Vagina (tissue), 2 donors: ENCODE data around the gene ERF.

Experiments used
- CTCF ChIP-seq, 3 experiments: fragments of 450-650 bp in 2 of 3; fragments of 200-600 bp in 1 of 3; sonication (generic) in 1 of 3; IDR thresholded peaks; one replicate each; pipeline ENCODE4 v1.5.1; 2017 to 2019; ENCODE audit warnings: antibody characterized with exemption in 3 of 3, mild to moderate bottlenecking in 2 of 3, moderate library complexity in 2 of 3
- POLR2A ChIP-seq, 2 donors: fragments of 450-650 bp; IDR thresholded peaks; one replicate each; pipeline ENCODE4 v1.6.1; 2017; ENCODE audit warnings: antibody characterized with exemption in 2 of 2, mild to moderate bottlenecking in 2 of 2, moderate library complexity in 2 of 2
- POLR2AphosphoS5 ChIP-seq, 2 donors: sonication (generic); formaldehyde crosslinking; IDR thresholded peaks; one replicate each; pipeline ENCODE4 v1.9.0; 2017; ENCODE audit warnings: antibody characterized with exemption in 2 of 2, mild to moderate bottlenecking in 2 of 2, low read depth in 1 of 2; ENCODE audit not compliant: insufficient read depth in 1 of 2

- peak in 1 of 3 experiments; percentile 5 for TF ChIP-seq CTCF (IDR thresholded peaks at IDR 0.05)
- peak; percentile 97 to 100 for TF ChIP-seq POLR2AphosphoS5 (IDR thresholded peaks at IDR 0.05; ENCODE audit: insufficient read depth in 1 of 2, low read depth in 1 of 2)
- TF ChIP-seq POLR2A (IDR thresholded peaks at IDR 0.05): peak in 1 of 2 donors; percentile 76
These were observed 34.8 kb downstream of the ERF start, which contains the start of gene ZNF526 for GRCh38 chr19:42219812-42220750.
